Activated CD4-positive, alpha-beta T cell treated with anti-CD3 and anti-CD28 coated beads, Interleukin-2, amount 10 ng/mL, durations not matched to agents 24 days and 14 days (primary cell): ENCODE results near the gene ZSWIM9. TPM values are rescaled to one million over a fixed set of nuclear protein-coding genes. Genes with fewer than 3 reads are reported as not detected.
"Not testable (repeated sequence)": the region's sequence is repeated elsewhere in the genome, so short reads cannot be mapped to it uniquely, and the experiment has no call there.

ENCODE experiments used
- DNase-seq: peaks from one replicate; pipeline ENCODE4 v3.0.0; 2022
- H3K27ac Mint-ChIP-seq: one replicate; pipeline ENCODE4 v1.8.0; 2022; ENCODE audit warnings: mild to moderate bottlenecking, mixed read lengths
- H3K27me3 Mint-ChIP-seq: one replicate; pipeline ENCODE4 v1.8.0; 2022; ENCODE audit warnings: mixed read lengths
- H3K36me3 Mint-ChIP-seq: one replicate; pipeline ENCODE4 v1.8.0; 2022; ENCODE audit warnings: low read depth, mild to moderate bottlenecking, mixed read lengths
- H3K4me1 Mint-ChIP-seq: one replicate; pipeline ENCODE4 v1.8.0; 2021; ENCODE audit warnings: mixed read lengths
- H3K4me3 Mint-ChIP-seq: one replicate; pipeline ENCODE4 v1.8.0; 2022; ENCODE audit warnings: mild to moderate bottlenecking, moderate library complexity, mixed read lengths
- H3K9me3 Mint-ChIP-seq: one replicate; pipeline ENCODE4 v1.8.0; 2021; ENCODE audit warnings: mixed read lengths
- intact Hi-C: fragments of 100-400 bp; cut with micrococcal nuclease; formaldehyde crosslinking; loops from one replicate; pipeline ENCODE4 v1.15.1; 2023
- total RNA-seq: library from RNA; stranded (reverse); gene quantifications from 2 replicates; pipeline ENCODE4 v1.2.3, GENCODE V29; 2022

ZSWIM9 gene
- total RNA-seq, 1 donor from 2014 or later, result 9.9 TPM

DNA sequence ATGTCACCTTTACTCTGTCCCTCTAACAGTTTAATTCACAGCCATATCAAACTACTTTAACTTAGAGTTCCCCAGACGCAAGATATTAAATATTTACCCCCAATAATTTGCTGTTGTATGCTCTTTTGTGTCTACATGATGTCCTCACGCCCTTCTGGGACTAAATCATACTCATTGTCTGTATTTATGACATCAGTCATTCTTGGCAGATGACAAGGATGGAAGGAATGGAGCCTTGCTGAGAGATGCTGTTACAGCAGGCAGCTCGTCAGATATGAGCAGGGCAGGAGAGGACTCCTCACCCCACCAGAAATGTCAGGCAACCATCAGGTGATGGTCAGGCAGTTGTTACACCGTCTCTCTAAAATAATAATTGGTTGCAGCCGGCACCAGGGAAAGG lies 43.5 kb downstream of the ZSWIM9 start:
- no peak overlapping the region for H3K27ac Mint-ChIP-seq
- H3K9me3 Mint-ChIP-seq, result no peaks in the 10 kb centered on the region
- H3K36me3 Mint-ChIP-seq, result peaks cover 66% of the 10 kb centered on the region

DNA sequence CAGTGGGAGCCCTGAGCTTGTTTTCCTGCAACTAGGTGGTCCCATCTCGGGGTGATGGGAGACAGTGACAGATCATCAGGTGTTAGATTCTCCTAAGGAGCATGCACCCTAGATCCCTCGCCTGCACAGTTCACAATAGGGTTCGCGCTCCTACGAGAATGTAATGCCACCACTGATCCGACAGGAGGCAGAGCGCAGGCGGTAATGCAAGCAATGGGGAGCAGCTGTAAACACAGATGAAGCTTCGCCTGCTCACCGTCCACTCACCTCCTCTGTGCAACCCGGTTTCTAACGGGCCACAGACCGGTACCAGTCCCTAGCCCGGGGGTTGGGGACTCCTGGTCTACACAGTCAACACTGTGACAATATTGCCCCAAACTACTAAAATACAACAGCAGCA lies 46.5 kb downstream of the ZSWIM9 start:
- Mint-ChIP-seq H3K4me3 (no peak overlapping the region), H3K27ac (no peak overlapping the region), H3K36me3 (peaks cover 71% of the 10 kb centered on the region), H3K9me3 (no peaks in the 10 kb centered on the region), H3K27me3 (no peaks in the 10 kb centered on the region), H3K4me1 (no peaks in the 10 kb centered on the region)
- no peak for DNase-seq
- intact Hi-C loops, result no loop called here

More for the DNA sequence above, 43.5 kb downstream of the ZSWIM9 start:
- intact Hi-C loops, result no loop called here
- Mint-ChIP-seq H3K27me3 (no peaks in the 10 kb centered on the region), H3K4me3 (no peak overlapping the region), H3K4me1 (peaks cover 2% of the 10 kb centered on the region)
- no peak for DNase-seq

DNA sequence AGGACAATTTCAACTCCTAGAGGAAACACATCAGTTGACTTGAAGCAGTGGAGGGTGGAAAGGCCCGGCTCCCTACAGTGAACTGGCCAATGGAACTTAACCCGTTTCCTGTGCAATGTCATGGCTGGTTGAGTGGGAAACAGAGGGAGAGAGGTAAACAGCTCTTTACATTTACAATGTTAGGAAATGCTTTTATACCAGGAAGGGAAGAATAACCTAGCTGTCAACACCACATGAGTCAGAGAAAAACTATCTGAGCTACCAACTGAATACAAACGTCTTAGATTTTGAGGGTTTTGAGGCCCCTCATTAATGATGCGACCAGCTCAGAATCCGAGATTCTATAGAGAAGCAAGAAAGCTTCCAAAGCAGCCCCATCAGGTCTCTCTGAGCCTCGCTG lies 48.5 kb downstream of the ZSWIM9 start:
- Mint-ChIP-seq H3K4me1 (no peaks in the 10 kb centered on the region), H3K4me3 (no peak overlapping the region), H3K36me3 (peaks cover 68% of the 10 kb centered on the region), H3K27me3 (no peaks in the 10 kb centered on the region), H3K9me3 (no peaks in the 10 kb centered on the region), H3K27ac (no peak overlapping the region)
- no peak for DNase-seq
- intact Hi-C loops, result no loop called here

DNA sequence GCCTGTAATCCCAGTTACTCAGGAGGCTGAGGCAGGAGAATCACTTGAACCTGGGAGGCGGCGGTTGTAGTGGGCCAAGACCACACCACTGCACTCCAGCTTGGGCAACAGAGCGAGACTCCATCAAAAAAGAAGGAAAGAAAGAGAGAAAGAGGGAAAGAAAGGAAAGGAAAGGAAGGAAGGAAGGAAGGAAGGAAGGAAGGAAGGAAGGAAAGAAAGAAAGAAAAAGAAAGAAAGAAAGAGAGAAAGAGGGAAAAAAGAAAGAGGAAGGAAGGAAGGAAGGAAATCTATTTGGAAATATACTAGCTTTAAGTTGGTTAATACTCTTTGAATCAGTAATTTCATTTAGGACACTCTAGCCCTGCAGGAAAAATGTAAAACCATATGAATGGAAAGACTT lies 50.3 kb downstream of the ZSWIM9 start:
- H3K4me3 Mint-ChIP-seq, H3K27me3 Mint-ChIP-seq, H3K9me3 Mint-ChIP-seq, H3K4me1 Mint-ChIP-seq, intact Hi-C loops, DNase-seq: not testable (repeated sequence)
- peak overlapping the region; percentile 56 for H3K27ac Mint-ChIP-seq
- H3K36me3 Mint-ChIP-seq, result peaks cover 65% of the 10 kb centered on the region

DNA sequence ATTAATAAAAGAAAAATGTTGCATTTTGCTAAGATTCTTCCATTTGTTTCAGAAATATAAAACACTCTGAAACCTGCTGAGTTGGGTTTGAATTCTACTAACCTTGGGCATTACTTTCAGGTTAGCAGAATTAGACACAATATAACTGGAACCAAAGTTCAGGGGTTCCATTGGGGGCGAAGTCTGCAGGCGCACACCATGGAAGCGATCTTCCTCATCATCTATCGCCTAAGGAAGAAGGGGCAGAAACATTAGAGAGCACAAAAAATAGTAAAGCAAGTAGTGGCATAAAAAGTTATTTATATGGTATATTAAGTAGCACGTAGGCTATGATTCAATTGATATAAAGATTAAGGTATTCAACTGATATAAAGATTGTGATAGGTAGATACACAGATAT lies 51.1 kb downstream of the ZSWIM9 start:
- intact Hi-C loops, result no loop called here
- H3K27me3 Mint-ChIP-seq, result no peaks in the 10 kb centered on the region
- H3K9me3 Mint-ChIP-seq, result no peaks in the 10 kb centered on the region
- H3K27ac Mint-ChIP-seq, result no peak overlapping the region
- peaks cover 61% of the 10 kb centered on the region for H3K36me3 Mint-ChIP-seq
- no peak for DNase-seq
- H3K4me1 Mint-ChIP-seq, result no peaks in the 10 kb centered on the region
- H3K4me3 Mint-ChIP-seq, result no peak overlapping the region

DNA sequence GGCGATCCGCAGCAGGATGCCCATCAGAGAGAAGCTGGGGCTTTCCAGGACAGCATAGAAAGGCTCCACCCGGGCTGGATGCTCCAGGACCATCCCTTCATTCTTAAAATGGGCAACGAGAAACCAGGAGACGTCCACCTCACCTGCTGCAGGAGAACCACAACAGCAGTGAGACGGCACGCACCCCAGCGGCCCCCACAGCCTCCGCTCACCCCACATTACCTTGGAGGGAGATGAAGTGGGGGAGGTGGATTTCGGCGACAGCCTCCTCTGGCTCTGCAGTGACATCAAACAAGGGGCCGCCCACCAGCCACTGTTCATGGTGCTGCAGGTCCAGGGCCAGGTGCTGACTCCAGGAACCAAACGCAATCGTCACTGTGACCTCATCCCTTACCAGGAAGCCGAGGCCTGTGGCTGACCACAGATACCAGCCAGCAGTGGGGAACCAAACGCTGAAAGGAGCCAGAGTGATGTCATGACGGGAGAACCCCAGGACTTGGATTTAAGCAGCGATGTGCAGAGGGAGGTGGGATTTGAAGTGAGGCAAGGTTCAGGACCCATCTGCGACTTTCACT lies 60.2 kb downstream of the ZSWIM9 start:
- Mint-ChIP-seq H3K36me3 (peaks cover 80% of the 10 kb centered on the region), H3K4me3 (no peak overlapping the region), H3K4me1 (peaks cover 23% of the 10 kb centered on the region), H3K27ac (peak overlapping the region; percentile 7), H3K9me3 (no peaks in the 10 kb centered on the region), H3K27me3 (no peaks in the 10 kb centered on the region)
- DNase-seq, result peak; percentile 79
- intact Hi-C loops, result no loop called here

DNA sequence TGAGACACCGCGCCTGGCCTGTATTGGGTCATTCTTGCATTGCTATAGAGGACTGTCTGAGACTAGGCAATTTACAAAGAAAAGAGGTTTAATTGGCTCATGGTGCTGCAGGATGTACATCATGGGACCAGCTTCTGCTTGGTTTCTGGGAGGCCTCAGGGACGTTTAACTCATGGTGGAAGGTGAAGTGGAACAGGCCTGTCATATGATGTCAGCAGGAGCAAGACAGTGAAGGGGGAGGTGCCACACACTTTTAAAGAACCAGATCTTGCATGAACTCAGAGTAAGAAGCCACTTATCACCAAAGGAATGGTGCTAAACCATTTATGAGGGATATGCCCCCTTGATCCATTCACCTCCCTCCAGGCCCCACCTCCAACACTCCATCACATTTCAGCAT lies 66.6 kb downstream of the ZSWIM9 start:
- DNase-seq, result no peak
- Mint-ChIP-seq H3K36me3 (peaks cover 72% of the 10 kb centered on the region), H3K4me3 (no peak overlapping the region), H3K27ac (no peak overlapping the region), H3K27me3 (no peaks in the 10 kb centered on the region), H3K9me3 (no peaks in the 10 kb centered on the region), H3K4me1 (peaks cover 20% of the 10 kb centered on the region)
- intact Hi-C loops, result no loop called here

DNA sequence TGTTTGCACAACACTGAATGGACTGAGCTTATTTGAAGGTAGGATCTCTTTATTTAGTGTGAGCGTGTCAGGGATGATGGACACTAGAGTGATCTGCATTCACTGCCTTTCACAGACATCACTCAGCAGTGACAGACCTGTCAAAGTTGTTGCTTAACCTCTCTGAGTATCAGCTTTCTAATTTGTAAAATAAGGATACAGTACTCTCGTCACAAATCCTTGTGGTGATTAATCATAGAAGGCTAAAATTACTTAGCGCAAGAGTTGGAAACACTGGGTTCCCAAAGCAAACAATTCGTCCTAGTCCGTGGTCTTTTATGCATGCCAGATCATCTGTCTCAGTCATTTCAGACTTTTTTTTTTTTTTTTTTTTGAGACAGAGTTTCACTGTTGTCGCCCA lies 68.6 kb downstream of the ZSWIM9 start:
- H3K4me3 Mint-ChIP-seq, result no peak overlapping the region
- no peak overlapping the region for H3K27ac Mint-ChIP-seq
- intact Hi-C loops, result no loop called here
- H3K9me3 Mint-ChIP-seq, result no peaks in the 10 kb centered on the region
- no peak for DNase-seq
- H3K4me1 Mint-ChIP-seq, result peaks cover 19% of the 10 kb centered on the region
- no peaks in the 10 kb centered on the region for H3K27me3 Mint-ChIP-seq
- H3K36me3 Mint-ChIP-seq, result peaks cover 61% of the 10 kb centered on the region

DNA sequence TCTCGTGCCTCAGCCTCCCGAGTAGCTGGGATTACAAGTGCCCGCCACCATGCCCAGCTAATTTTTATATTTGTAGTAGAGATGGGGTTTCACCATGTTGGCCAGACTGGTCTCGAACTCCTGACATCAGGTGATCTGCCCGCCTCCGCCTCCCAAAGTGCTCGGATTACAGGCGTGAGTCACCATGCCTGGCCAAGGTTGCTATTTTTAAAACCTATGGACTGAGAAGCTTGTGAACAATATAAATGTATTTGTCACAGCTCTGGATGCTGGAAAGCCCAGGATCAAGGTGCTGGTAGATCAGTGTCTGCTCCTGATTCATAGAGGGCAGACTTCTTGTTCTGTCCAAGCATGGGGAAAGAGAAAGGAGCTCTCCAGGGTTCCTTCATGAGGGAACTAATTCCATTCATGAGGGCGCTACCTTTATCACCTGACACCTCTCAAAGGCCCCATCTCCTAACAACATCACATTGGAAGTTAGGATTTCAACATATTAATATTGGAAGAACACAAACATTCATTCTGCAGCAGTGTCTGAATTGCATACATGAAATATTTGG lies 69.2 kb downstream of the ZSWIM9 start:
- peaks cover 24% of the 10 kb centered on the region for H3K4me1 Mint-ChIP-seq
- H3K27ac Mint-ChIP-seq, result peak overlapping the region; percentile 68
- intact Hi-C loops, result no loop called here
- H3K4me3 Mint-ChIP-seq, result no peak overlapping the region
- DNase-seq, result no peak
- H3K27me3 Mint-ChIP-seq, result no peaks in the 10 kb centered on the region
- no peaks in the 10 kb centered on the region for H3K9me3 Mint-ChIP-seq
- peaks cover 61% of the 10 kb centered on the region for H3K36me3 Mint-ChIP-seq

DNA sequence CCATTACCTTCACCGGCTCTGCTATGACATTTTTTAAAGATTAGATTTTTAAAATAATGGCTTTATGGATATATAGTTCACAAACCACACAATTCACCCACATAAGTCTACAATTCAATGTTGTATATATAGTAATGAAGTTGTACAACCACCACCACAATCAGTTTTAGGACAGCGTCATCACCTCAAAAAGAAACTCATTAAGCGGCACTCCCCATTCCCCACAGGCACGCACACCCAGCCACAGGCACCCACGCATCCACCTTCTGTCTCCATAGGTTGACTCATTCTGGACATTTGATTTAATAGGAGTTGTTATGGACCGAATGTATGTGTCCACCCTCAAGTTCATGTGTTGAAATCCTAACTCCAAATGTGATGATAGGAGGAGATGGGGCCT lies 71.3 kb downstream of the ZSWIM9 start:
- H3K9me3 Mint-ChIP-seq, H3K27me3 Mint-ChIP-seq, intact Hi-C loops, H3K4me3 Mint-ChIP-seq, DNase-seq: not testable (repeated sequence)
- Mint-ChIP-seq H3K27ac (peak overlapping the region; percentile 55), H3K36me3 (peaks cover 65% of the 10 kb centered on the region), H3K4me1 (peaks cover 35% of the 10 kb centered on the region)

DNA sequence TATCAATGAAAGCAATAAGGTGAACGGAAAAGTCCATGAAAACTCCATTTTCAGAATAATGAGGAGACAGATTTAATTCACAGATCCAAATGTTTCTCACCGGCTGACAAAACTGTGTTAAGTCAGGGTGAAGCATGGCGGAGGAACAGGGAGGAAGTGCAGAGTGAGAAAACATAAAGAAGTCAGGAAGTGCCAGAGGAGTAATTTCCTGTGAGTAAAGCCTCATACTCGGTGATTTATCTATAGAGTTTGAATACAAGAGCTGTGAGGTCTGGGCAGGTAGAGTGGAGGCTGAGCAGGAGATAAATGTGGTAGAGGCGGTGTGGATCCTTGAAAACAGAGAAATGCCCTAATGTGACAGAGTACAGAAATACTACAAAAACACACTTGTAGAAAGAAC lies 73.8 kb downstream of the ZSWIM9 start:
- H3K27ac Mint-ChIP-seq, result peak overlapping the region; percentile 84
- DNase-seq, result peak; percentile 79
- intact Hi-C loops, result loop anchor here (2.0 kb wide), 1 partner anchor 15 kb away; no protein-coding TSS in a partner anchor

DNA sequence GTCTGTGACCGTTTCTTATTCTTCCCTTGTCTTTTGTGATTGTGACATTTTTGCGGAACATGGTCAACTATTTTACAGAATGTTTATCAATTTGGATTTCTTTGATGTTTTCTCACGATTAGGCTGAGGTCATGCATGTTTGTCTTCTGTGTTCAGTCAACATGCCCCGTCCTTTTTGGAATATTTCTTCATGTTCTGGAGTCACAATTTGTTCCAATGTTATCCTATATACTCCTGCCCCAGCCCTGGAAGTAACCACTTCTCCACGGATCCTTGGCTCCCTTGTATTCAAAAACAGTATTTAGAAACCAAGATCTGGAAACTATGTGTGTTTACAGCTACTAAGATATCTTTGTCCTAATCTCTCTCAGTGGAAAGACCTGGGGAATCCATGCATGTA lies 75.6 kb downstream of the ZSWIM9 start:
- peaks cover 53% of the 10 kb centered on the region for H3K36me3 Mint-ChIP-seq
- no peak for DNase-seq
- no peaks in the 10 kb centered on the region for H3K27me3 Mint-ChIP-seq
- H3K27ac Mint-ChIP-seq, result peak overlapping the region; percentile 45
- intact Hi-C loops, result no loop called here
- no peaks in the 10 kb centered on the region for H3K9me3 Mint-ChIP-seq
- peak overlapping the region; percentile 17 for H3K4me3 Mint-ChIP-seq
- peaks cover 51% of the 10 kb centered on the region for H3K4me1 Mint-ChIP-seq

More for the DNA sequence above, 73.8 kb downstream of the ZSWIM9 start:
- Mint-ChIP-seq H3K4me3 (peak overlapping the region; percentile 84), H3K27me3 (no peaks in the 10 kb centered on the region), H3K4me1 (peaks cover 42% of the 10 kb centered on the region), H3K9me3 (no peaks in the 10 kb centered on the region), H3K36me3 (peaks cover 64% of the 10 kb centered on the region)

DNA sequence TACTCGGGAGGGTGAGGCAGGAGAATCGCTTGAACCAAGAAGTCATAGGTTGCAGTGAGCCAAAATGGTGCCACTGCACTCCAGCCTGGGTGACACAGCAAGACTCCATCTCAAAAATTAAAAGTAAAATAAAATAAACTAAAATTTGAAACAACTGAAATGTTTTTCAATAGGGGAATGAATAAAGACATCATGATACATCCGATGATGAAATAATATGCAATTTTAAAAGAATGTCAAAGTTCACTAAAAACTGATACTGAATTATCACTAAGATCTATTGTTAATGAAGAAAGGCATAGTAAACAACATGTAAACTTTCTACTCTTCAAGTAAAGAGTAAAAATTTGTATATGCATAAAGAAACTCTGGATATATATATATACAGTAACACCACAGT lies 76.7 kb downstream of the ZSWIM9 start:
- Mint-ChIP-seq H3K27me3 (no peaks in the 10 kb centered on the region), H3K36me3 (peaks cover 52% of the 10 kb centered on the region), H3K4me1 (peaks cover 53% of the 10 kb centered on the region), H3K9me3 (no peaks in the 10 kb centered on the region), H3K27ac (peak overlapping the region; percentile 53), H3K4me3 (peak overlapping the region; percentile 35)
- intact Hi-C loops, result no loop called here
- DNase-seq, result no peak
